Caco-2 (cell line): ENCODE measurements around the gene PLEKHD1. TPM values are rescaled to one million over a fixed set of nuclear protein-coding genes. Genes with fewer than 3 reads are reported as not detected.

ENCODE experiments used
- BruUV-seq: library from RNA; stranded (reverse); fragments of 400-500 nt; replicated peaks from 2 replicates; lab custom pipeline; 2021; lab: Mats Ljungman, UMichigan
- CTCF ChIA-PET: fragments of 300-600 bp; sonication (Branson Sonifier 250); formaldehyde crosslinking; loops from one replicate; lab custom pipeline; 2022; ENCODE audit warnings: antibody characterized with exemption; lab: Charles Lee
- POLR2A ChIA-PET: fragments of 300-600 bp; sonication (Branson Sonifier 250); formaldehyde crosslinking; loops from one replicate; lab custom pipeline; 2022; ENCODE audit warnings: antibody characterized with exemption; lab: Charles Lee
- DNase-seq, 2 experiments: peaks; one replicate each; pipeline versions ENCODE4 v3.0.0 to v3.0.0-alpha.2; 2020 to 2022
- H3K27me3 ChIP-seq: replicated peaks from 2 replicates; pipeline ENCODE4 v1.6.0; 2011; ENCODE audit warnings: low read length; ENCODE audit not compliant: control insufficient read depth, insufficient read depth
- H3K36me3 ChIP-seq: 2 replicates; pipeline ENCODE4 v1.5.1; 2011; ENCODE audit warnings: low read length; ENCODE audit not compliant: control insufficient read depth, insufficient read depth
- H3K4me1 ChIP-seq: fragments of 250-450 bp; sonication (Bioruptor Pico); 2 replicates; pipeline ENCODE4 v1.5.1; 2020; ENCODE audit warnings: mild to moderate bottlenecking
- H3K4me3 ChIP-seq: 2 replicates; pipeline ENCODE4 v1.5.1; 2011; ENCODE audit warnings: low read depth, mild to moderate bottlenecking, control low read depth, low read length
- H3K9me3 ChIP-seq: fragments of 250-450 bp; sonication (Bioruptor Pico); 2 replicates; pipeline ENCODE4 v1.5.1; 2020; ENCODE audit warnings: mild to moderate bottlenecking, moderate library complexity
- H3K27ac Mint-ChIP-seq: one replicate; pipeline ENCODE4 v1.8.0; 2022; ENCODE audit warnings: mixed read lengths; ENCODE audit not compliant: unreplicated experiment
- H3K27me3 Mint-ChIP-seq: one replicate; pipeline ENCODE4 v1.8.0; 2022; ENCODE audit warnings: mixed read lengths; ENCODE audit not compliant: insufficient read depth, unreplicated experiment
- H3K36me3 Mint-ChIP-seq: one replicate; pipeline ENCODE4 v1.8.0; 2022; ENCODE audit warnings: mild to moderate bottlenecking, mixed read lengths; ENCODE audit not compliant: insufficient read depth, unreplicated experiment
- H3K4me1 Mint-ChIP-seq: one replicate; pipeline ENCODE4 v1.8.0; 2022; ENCODE audit warnings: low read depth, mixed read lengths; ENCODE audit not compliant: unreplicated experiment
- H3K4me3 Mint-ChIP-seq: one replicate; pipeline ENCODE4 v1.8.0; 2022; ENCODE audit warnings: mild to moderate bottlenecking, moderate library complexity, mixed read lengths; ENCODE audit not compliant: unreplicated experiment
- H3K9me3 Mint-ChIP-seq: one replicate; pipeline ENCODE4 v1.8.0; 2022; ENCODE audit warnings: mixed read lengths; ENCODE audit not compliant: unreplicated experiment
- intact Hi-C: fragments of 100-400 bp; cut with micrococcal nuclease; formaldehyde crosslinking; loops from one replicate; pipeline ENCODE4 v1.10.0; 2022; ENCODE audit not compliant: unreplicated experiment
- total RNA-seq: library from RNA; stranded (reverse); gene quantifications from 2 replicates; pipeline ENCODE4 v1.2.3, GENCODE V29; 2022
- TF ChIP-seq, protein P1 (sequence below), 2 experiments: fragments of 200-600 bp in 1 of 2; IDR thresholded peaks; 1 replicate in 1 of 2; 2 replicates in 1 of 2; pipeline versions ENCODE4 v1.5.1 to v1.8.0; 2011 to 2022; ENCODE audit warnings: antibody characterized with exemption in 1 of 2, control low read depth in 1 of 2, inconsistent platforms in 1 of 2, low read depth in 1 of 2, low read length in 1 of 2, mild to moderate bottlenecking in 1 of 2, moderate library complexity in 1 of 2; ENCODE audit not compliant: insufficient read depth in 1 of 2, severe bottlenecking in 1 of 2, unreplicated experiment in 1 of 2

The PLEKHD1 gene
- total RNA-seq, 1 experiment from 2014 or later, result 0.50 TPM

DNA sequence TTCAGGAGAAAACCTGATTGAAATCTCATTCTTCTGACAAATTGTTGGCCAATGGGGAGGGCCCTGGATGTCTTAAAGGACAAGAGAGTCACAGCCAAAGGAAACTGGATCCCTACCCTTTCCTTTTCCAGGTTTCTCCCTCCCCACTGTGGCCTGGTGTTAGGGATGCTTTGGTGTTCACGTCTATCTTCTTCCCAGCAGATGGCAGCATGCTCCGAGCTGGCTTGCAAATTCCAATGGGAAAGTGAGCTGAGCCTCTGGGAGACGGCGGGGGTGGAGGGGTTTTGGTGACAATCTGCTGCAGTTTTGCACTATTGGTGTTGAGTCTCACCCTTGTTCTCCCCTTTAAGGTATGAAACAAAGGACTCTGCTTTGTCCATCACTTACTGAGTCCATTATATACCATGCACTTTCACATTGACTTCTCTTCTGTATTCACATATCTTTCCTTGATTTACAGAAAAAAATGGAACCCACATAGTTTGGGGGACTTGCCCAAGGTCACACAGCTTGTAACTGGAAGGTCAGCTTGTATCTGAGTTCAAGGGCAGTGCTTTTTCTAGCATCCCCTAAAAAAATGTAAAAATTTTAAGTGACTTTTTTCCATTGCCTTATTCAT, 50.8 kb downstream of the PLEKHD1 start:
- no peak overlapping the region for H3K27ac Mint-ChIP-seq

DNA sequence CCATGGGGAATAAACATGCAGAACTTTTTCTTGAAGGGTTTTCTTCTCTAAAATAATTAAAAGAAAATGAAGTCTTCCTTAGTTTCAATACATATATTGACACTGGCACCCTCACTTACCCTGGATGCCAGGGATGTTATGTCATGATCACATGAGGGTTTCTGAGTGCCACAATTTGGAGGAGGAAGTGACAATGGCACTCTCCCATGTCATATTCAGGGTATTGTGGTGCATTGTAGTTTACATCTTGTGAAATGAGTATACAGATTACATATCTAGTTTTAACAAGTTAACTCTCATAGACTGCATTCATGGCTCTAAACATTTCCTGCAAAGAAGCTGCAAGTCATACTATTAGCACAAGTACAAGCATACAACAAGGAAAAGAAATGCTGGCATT, 52.4 kb downstream of the PLEKHD1 start:
- Mint-ChIP-seq H3K4me3 (no peak overlapping the region), H3K27me3 (no peaks in the 10 kb centered on the region), H3K9me3 (no peaks in the 10 kb centered on the region), H3K4me1 (peaks cover 3% of the 10 kb centered on the region), H3K27ac (no peak overlapping the region), H3K36me3 (no peaks in the 10 kb centered on the region)
- CTCF ChIA-PET, result interaction anchor here (1.0 to 2.9 kb wide), 2 partner anchors 34 to 37 kb away, joined by 4 to 26 read pairs; no protein-coding TSS in a partner anchor
- Histone ChIP-seq H3K27me3 (no peaks in the 10 kb centered on the region), H3K36me3 (no peaks in the 10 kb centered on the region), H3K9me3 (no peaks in the 10 kb centered on the region), H3K4me1 (peaks cover 14% of the 10 kb centered on the region), H3K4me3 (no peak overlapping the region)
- DNase-seq, result no peak
- intact Hi-C loops, result no loop called here
- no TSS peak for BruUV-seq
- POLR2A ChIA-PET, result no interaction called here
- TF ChIP-seq, protein P1, sequence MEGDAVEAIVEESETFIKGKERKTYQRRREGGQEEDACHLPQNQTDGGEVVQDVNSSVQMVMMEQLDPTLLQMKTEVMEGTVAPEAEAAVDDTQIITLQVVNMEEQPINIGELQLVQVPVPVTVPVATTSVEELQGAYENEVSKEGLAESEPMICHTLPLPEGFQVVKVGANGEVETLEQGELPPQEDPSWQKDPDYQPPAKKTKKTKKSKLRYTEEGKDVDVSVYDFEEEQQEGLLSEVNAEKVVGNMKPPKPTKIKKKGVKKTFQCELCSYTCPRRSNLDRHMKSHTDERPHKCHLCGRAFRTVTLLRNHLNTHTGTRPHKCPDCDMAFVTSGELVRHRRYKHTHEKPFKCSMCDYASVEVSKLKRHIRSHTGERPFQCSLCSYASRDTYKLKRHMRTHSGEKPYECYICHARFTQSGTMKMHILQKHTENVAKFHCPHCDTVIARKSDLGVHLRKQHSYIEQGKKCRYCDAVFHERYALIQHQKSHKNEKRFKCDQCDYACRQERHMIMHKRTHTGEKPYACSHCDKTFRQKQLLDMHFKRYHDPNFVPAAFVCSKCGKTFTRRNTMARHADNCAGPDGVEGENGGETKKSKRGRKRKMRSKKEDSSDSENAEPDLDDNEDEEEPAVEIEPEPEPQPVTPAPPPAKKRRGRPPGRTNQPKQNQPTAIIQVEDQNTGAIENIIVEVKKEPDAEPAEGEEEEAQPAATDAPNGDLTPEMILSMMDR (IDR thresholded peaks at IDR 0.05; ENCODE audit: insufficient read depth in 1 of 2, low read depth in 1 of 2, low read length in 1 of 2, severe bottlenecking in 1 of 2, unreplicated experiment in 1 of 2), result no peak

More for the DNA sequence above, 50.8 kb downstream of the PLEKHD1 start:
- ChIA-PET POLR2A (interaction anchor here (0.6 kb wide), 1 partner anchor 39 kb away, joined by 4 read pairs; the partner anchor contains the start of gene CCDC177), CTCF (interaction anchor here (0.6 to 2.9 kb wide), 9 partner anchors 13 to 1079 kb away, joined by 3 to 52 read pairs (median 4); partner anchors contain the start of gene CCDC177)
- Histone ChIP-seq H3K4me3 (no peak overlapping the region), H3K27me3 (no peaks in the 10 kb centered on the region), H3K36me3 (no peaks in the 10 kb centered on the region), H3K4me1 (peaks cover 19% of the 10 kb centered on the region), H3K9me3 (no peaks in the 10 kb centered on the region)
- intact Hi-C loops, result loop anchor here (1.0 kb wide), 1 partner anchor 39 kb away; the partner anchor contains the start of gene CCDC177
- Mint-ChIP-seq H3K27me3 (no peaks in the 10 kb centered on the region), H3K4me1 (peaks cover 6% of the 10 kb centered on the region), H3K9me3 (no peaks in the 10 kb centered on the region), H3K4me3 (no peak overlapping the region), H3K36me3 (no peaks in the 10 kb centered on the region)
- TF ChIP-seq, protein P1 (IDR thresholded peaks at IDR 0.05; ENCODE audit: insufficient read depth in 1 of 2, low read depth in 1 of 2, low read length in 1 of 2, severe bottlenecking in 1 of 2, unreplicated experiment in 1 of 2), result peak; percentile 71 to 89
- peak; percentile 68 to 74 for DNase-seq
- BruUV-seq, result no TSS peak

GRCh38 chr14:69537900-69538299, 53.4 kb downstream of the PLEKHD1 start:
- TF ChIP-seq, protein P1 (IDR thresholded peaks at IDR 0.05; ENCODE audit: insufficient read depth in 1 of 2, low read depth in 1 of 2, low read length in 1 of 2, severe bottlenecking in 1 of 2, unreplicated experiment in 1 of 2), result no peak
- Mint-ChIP-seq H3K4me1 (no peaks in the 10 kb centered on the region), H3K36me3 (no peaks in the 10 kb centered on the region), H3K27me3 (no peaks in the 10 kb centered on the region), H3K27ac (no peak overlapping the region), H3K4me3 (no peak overlapping the region), H3K9me3 (no peaks in the 10 kb centered on the region)
- no peaks in the 10 kb centered on the region for H3K36me3 ChIP-seq
- no peak for DNase-seq
- no TSS peak for BruUV-seq
- H3K4me1 ChIP-seq, result peaks cover 4% of the 10 kb centered on the region
- ChIA-PET POLR2A (no interaction called here), CTCF (no interaction called here)
- no peak overlapping the region for H3K4me3 ChIP-seq
- intact Hi-C loops, result no loop called here
- no peaks in the 10 kb centered on the region for H3K9me3 ChIP-seq
- H3K27me3 ChIP-seq, result no peaks in the 10 kb centered on the region
